ENCODE measurements around the gene PCSK9.

DNA sequence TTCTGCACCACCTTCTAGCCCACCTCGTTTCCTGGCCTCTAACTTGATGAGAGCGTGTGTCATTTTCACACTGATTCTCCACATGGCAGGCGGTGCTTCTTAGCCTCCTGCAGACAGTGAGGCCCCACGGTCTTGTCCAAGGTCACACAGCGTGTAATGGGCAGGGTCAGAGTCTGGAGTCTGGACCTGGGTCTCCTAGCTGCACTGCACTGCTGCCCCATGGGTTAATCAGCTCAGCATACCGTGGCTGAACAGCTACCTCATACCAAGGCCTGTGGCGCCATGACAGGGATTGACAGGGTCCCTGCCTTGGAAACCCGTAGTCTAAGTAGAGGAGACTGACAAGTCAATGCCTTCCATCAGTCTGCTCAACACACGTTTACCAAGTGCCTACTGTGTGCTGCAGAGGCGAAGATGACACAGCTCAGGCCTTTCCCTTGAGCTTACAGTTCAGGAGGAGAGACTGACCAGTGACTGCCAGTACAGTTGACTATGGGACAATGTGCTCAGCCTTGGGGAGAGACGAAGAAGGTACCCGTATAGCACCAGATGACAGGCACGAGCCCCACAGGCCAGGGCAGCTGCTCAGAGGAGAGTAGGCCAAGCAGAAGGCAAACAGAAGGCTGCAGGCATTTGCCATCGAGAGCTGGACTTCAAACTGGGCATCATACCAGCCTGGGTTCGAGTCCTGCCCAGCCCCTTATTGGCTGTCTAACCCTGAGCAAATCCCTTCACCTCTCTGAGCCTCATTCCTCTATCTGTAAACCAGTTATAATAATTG is 5.5 kb downstream of the PCSK9 start:
- TF ChIP-seq POLR2A (IDR thresholded peaks at IDR 0.05; ENCODE audit: extremely low read depth, insufficient read length), result no peak
- TF ChIP-seq, protein P1, sequence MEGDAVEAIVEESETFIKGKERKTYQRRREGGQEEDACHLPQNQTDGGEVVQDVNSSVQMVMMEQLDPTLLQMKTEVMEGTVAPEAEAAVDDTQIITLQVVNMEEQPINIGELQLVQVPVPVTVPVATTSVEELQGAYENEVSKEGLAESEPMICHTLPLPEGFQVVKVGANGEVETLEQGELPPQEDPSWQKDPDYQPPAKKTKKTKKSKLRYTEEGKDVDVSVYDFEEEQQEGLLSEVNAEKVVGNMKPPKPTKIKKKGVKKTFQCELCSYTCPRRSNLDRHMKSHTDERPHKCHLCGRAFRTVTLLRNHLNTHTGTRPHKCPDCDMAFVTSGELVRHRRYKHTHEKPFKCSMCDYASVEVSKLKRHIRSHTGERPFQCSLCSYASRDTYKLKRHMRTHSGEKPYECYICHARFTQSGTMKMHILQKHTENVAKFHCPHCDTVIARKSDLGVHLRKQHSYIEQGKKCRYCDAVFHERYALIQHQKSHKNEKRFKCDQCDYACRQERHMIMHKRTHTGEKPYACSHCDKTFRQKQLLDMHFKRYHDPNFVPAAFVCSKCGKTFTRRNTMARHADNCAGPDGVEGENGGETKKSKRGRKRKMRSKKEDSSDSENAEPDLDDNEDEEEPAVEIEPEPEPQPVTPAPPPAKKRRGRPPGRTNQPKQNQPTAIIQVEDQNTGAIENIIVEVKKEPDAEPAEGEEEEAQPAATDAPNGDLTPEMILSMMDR (IDR thresholded peaks at IDR 0.05; ENCODE audit: low read depth, low read length), result no peak

Measured in NB4 (cell line).